DMS79 (cell line): Measurements from ENCODE around the gene PGBD1.
A peak's percentile ranks its signal among the peaks of the same experiment; 100 is the strongest.

Experiments
- DNase-seq: peaks from one replicate; lab custom pipeline; 2025; lab: John Stamatoyannopoulos, UW

Gene PGBD1

DNA sequence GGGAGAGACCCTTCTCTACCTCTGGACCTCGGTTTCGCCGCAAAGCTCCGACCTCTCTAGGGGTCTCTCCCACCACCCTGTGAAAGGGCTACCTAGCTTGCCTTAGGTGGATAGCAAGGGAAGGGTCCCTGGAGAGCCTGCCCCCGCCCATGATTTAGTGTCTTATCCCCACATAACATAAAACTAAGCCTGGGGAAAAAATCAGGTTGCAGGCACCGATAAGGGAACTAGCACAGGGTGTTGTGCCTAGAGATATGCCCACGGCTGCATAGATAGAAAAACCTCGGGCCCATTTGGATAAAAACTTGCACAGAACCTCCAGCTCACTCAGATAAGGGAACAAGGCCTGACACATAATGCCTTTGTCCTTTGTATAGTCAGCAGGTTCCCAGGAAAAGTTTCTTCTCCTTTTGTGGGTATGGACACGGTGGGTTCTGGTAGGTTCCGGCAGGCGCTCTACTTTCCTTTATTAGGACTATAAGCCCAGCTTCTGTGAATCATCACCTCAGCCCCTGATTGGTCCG lies 53.7 kb downstream of the PGBD1 start:
- no peak for DNase-seq

DNA sequence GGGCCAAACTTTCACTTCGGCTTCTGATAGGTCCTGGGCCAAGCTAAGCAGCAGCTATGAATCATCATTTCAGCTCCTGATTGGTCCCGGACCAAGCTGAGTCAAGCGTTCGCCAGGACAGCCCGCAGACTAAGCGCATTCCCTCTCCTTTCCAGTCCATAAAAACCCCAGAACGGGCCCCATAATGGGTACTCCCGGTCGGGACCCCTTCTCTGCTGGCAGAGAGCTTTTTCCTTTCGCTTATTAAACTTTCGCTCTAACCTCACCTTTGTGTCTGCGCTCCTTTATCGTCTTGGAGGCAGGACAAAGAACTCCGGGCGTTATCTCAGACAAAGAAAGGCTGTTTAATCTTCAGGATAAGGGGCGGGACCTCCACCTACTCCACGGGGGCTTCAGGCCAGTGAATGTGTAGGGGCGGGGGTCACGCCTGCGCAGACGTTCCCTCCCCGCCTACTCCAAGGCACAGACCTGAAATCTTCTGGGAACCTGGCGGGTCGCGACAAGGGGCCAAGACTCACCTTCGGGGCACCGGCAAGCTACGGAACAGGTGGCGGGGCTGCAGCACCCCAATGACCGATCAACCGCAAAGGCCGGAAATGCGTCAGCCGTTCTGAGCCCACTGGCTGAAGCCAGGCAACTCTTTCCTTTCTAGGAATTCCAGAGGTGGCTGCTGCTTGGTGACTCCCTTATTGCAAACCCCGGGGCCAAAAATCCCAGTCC lies 54.4 kb downstream of the PGBD1 start, which contains the start of gene ZSCAN31:
ZSCAN31 (minus strand) TSS at position 585 of the 720 bp plus-strand sequence. CDS start 6,465 bp downstream, outside the sequence.
- DNase-seq: no peak

DNA sequence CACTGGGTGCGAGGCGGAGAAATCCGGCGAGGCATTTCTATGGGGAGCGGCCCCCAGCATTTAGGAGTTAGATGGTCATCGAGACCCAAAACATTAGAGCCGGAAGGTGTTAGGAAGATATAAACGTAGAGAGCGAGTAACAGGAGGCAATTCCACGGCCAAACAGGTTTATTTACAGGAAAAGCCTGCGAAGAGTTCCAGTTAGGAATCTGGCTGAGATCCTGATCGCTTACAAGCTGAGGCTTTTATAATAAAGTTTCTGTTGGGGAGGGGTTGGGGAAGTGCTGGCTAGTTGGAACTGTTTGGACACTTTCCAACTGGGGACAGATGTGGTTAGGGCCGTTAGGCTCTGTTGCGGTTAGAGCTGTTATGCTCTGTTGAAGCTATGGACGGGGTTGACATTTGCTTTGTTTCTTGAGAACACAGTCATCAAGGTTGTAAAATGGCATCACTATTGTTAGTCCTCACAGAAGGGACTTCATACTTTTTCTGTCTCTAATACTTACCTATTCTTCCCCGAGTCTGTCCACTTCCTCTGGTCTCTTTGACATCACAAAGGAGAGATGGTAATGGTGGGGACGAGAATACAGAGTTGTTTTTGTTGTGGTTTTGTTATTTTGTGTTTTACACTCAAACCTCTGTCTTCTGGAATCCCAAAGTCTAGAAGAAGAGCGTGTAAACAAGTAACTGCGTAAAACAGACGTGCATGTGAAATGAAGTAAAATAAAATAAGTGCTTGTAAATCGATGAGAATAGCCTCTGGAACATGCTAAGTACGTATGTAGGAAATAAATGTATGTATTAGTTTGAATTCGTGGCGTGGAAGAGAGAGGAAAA lies 55.1 kb downstream of the PGBD1 start:
- peak; percentile 78 for DNase-seq

DNA sequence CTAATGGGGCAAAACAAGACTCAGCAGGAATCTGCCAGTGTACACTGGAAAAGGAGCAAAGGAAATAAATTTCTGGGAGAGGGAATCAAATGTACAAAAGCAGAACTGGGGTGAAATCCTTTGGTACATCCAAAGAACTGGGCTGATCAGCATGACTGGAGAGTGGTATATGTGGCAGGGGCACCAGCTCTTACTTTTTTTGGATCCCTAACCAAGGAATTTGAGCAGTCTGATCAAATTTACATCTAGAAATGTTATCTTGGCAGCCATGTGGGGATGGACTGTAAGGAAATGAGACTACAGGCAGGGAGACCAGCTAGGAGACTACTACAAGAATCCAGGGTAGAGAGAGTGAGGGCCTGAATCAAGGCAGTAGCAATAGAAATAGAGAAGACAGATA lies 55.7 kb downstream of the PGBD1 start:
- DNase-seq: no peak

DNA sequence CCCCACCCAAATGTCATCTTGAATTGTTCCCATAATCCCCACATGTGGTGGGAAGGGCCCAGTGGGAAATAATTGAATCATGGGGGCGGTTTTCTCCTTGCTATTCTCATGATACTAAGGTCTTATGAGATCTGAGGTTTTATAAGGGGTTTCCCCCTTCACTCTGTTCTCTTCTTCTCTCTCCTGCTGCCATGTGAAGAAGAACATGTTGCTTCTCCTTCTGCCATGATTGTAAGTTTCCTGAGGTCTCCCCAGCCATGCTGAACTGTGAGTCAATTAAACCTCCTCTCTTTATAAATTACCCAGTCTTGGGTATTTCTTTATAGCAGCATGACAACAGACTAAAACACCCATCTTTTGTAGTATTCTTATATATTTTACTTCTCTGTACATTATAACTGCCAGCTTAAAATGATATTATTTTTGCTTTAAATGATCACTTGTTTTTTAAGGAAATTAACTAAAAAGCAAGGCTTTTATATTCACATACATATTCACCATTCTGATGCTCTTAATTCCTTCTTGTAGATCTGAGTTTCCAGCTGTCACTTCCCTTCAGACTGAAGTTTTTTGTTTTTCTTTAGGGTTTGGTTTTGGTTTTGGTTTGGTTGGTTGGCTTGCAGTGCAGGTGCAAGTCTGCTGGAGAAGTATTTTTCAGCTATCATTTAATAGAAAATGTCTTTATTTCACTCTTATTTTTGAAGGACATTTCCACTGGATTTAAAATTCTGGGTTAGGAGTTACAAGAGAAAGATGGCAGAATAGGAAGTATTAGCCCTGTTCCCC lies 59.1 kb downstream of the PGBD1 start:
- no peak for DNase-seq

DNA sequence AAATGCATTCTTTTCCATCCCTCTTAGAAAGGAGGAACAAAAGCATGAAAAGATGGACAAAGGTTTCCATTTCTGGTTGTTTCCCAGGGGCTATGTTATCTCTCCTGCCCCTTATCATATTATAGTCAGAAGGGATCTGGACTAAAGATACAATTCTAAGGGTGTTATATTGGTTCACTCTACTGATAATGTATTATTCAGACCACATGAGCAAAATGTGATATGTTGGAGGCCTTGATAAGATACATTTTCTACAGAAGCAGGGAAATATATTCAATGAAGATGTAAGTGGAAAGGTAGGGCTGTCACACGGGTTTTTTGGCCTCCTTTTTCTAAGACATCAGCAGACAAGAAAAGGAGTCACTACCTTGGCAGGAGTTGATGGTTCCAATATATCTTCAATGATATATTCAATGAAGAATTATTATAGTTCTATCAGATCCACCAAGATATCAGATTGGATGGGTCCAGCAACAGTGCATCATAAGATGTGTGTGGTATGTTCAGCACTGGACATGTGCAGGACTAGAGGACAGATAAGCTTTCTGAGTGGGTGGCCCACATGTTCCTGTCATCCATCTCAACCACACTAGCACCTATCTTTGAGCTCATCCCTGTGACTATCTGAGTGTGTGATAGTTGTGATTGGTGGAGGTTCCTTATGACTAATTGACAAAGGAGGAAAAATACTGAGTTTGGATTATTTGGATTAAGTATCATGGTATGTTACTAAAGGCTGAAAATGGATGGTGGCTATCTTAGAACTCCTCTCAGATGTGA lies 62.7 kb downstream of the PGBD1 start:
- no peak for DNase-seq

DNA sequence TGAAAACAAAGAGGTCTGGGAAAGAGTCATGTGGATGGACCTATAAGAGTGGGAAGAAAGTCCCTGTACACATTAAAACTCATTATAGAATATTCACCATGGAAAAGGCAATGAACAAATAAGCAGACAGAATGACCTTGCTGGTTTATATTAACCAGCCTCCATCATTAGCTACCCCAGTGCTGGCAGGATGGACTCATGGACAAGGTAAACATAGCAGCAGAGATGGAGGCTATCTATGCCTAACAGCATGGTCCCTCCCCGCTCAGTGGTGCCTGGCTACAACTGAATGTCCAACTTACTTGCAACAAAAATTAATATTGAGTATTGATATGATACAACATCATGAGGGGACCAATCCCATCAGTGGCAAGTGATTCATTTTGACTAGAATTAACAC lies 63.8 kb downstream of the PGBD1 start:
- no peak for DNase-seq

DNA sequence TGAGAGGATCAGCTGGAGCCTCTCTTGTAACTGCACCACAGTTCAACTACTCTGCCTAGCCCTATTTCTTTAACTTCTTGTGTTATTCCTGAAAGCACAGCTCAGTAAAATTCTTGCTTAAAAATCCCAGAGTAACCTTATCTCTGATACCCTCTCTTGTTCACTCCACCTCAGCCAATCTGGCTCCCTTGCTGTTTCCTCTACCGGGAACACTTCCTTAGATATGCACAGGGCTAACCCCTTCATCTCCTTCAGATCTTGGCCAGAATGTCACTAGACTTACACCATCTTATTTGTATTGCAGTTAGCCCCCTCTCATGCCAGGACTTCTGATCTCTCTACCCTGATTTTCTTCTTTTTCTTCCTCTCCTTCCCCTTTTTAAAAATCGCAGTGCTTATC lies 65.7 kb downstream of the PGBD1 start:
- no peak for DNase-seq

DNA sequence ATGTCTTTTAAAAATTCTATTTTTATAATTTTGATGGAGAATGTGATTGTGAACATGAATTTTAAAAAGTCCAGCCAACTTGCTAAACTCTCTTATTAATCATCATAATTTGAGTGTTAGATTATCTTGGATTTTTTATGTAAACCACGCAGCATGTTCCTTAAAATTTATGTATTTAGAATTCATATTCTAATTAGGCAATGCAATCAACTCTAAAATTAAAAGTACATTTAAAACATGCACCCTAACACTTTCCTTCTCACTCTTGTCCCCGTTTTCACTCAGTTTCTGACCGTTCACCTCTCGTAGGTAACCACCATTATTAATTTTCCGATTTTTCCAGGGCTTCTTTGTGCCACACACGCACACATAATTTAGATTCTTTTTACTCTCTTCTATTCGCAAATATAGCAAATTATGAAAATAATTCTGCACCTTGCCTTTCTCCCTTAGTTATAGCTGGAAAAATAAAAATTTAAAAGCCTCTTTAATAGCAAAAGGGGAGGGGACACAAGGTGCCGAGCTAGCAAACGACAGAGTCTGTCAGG lies 68.0 kb downstream of the PGBD1 start:
- DNase-seq: no peak

DNA sequence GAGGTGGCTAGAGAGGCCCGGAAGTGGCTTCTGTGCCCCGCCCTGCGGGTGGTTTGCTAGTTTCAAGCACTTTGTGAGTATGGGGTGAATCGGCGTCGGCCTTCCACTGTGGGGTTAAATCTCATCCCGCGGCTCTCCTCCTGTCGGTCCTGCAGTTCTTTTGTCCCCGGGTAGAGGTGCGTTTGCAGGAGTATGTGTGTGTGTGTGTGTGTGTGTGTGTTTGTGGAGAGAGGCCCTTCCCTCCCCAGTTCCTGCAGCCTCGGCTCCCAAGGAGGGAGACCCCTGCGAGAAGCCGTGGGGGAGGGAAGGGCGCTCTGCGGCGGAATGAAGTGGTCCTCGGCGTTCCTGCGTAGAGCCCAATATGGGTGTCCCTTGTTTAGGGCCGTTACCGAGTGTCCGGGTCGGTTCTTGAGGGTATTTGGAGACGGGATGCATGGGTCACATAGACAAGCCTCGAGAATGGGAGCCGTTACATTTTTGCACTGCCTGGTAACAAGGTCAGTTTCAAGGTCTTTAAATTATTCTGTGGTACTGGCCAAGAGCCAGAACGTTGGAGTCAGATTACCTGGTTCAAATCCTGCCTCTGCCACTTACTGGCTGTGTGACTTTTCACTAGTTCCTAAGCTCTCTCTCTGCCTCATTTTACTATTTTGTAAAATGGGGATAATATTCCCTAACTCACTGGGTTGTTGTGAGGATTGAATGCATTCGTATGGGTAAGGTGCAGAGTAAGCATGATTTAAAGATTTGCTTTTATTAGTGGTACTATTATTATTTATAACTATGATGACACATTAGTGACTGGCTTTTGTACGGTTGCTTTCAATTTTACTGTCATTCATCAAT lies 68.7 kb downstream of the PGBD1 start, which contains the start of gene ZKSCAN3:
ZKSCAN3 (plus strand) TSS at position 56 of the 846 bp plus-strand sequence. CDS start 9,640 bp downstream, outside the sequence.
- peak; percentile 85 for DNase-seq

DNA sequence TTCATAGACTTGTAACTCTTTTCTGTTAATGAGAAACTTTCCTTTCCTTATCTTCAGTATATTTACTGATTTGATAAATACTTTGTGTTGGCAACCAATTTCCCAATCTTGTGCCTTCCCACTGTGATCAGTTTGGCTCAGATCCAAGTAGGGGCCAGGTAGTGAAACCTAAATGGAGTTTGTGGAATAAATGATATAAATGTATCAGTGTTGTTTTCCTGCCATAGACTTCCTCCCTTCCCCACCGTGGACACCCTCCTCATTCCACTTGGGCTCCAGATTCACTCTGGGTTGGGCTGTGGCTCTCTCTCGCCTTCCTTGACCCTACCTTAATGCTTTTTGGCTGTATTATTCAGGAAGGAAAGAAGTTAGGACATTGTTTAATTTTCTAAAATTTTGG lies 69.7 kb downstream of the PGBD1 start:
- no peak for DNase-seq

DNA sequence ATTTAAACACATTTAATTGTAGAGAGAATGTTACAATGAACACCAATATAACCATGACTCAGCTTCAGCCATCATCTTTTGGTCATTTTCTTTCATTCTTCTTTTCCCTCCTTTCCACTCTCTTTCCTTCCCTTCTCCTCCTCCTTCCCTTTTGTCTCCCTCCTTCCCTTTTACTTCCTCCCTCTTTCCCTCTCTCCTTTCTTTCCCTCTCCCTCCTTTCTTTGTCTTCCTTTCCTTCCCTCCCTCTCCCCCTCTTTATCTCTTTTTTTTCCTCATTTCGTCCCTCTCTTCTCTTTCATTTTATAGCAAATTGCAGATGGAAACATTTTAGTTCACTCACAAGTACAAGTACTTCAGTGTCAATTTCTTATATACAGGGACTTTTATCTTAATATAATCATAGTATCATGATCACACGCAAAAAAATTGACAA lies 70.1 kb downstream of the PGBD1 start:
- DNase-seq: no peak
